KMS-11 (cell line): ENCODE data around the gene TMC7.

Experiments used
- H2AFZ ChIP-seq: fragments of 200-600 bp; sonication (generic); 2 replicates; pipeline ENCODE4 v1.6.1; 2016; ENCODE audit warnings: antibody characterized with exemption, mixed run types, low read depth
- H3K27ac ChIP-seq: fragments of 200-600 bp; sonication (generic); 2 replicates; pipeline ENCODE4 v1.6.1; 2016; ENCODE audit warnings: mild to moderate bottlenecking, mixed run types
- H3K27me3 ChIP-seq: fragments of 200-600 bp; sonication (generic); 2 replicates; pipeline ENCODE4 v1.6.1; 2017; ENCODE audit warnings: mild to moderate bottlenecking, low read depth, mixed run types, moderate library complexity; ENCODE audit not compliant: insufficient read depth
- H3K36me3 ChIP-seq: fragments of 200-600 bp; sonication (generic); 2 replicates; pipeline ENCODE4 v1.6.1; 2017; ENCODE audit warnings: mild to moderate bottlenecking, mixed run types; ENCODE audit not compliant: insufficient read depth
- H3K4me1 ChIP-seq: fragments of 200-600 bp; sonication (generic); 2 replicates; pipeline ENCODE4 v1.6.1; 2016; ENCODE audit warnings: mild to moderate bottlenecking, low read depth, mixed run types; ENCODE audit not compliant: poor library complexity, severe bottlenecking
- H3K4me2 ChIP-seq: fragments of 200-600 bp; sonication (generic); 2 replicates; pipeline ENCODE4 v1.7.0; 2016; ENCODE audit warnings: mild to moderate bottlenecking, mixed run types
- H3K4me3 ChIP-seq: fragments of 200-600 bp; sonication (generic); IDR thresholded peaks from 2 replicates; pipeline ENCODE4 v1.6.1; 2017; ENCODE audit warnings: low read depth, low read length, mixed read lengths; ENCODE audit not compliant: insufficient read depth
- H3K79me2 ChIP-seq: fragments of 200-600 bp; sonication (generic); 2 replicates; pipeline ENCODE4 v1.6.1; 2016; ENCODE audit warnings: low read depth, mixed run types; ENCODE audit not compliant: insufficient read depth
- H3K9ac ChIP-seq: fragments of 200-600 bp; sonication (generic); 2 replicates; pipeline ENCODE4 v1.6.1; 2016; ENCODE audit warnings: mild to moderate bottlenecking, mixed run types
- H4K20me1 ChIP-seq: fragments of 200-600 bp; sonication (generic); 2 replicates; pipeline ENCODE4 v1.6.1; 2016; ENCODE audit warnings: mild to moderate bottlenecking, mixed run types; ENCODE audit not compliant: insufficient read depth
- TF ChIP-seq, protein P1 (sequence below): fragments of 200-600 bp; sonication (generic); conservative IDR thresholded peaks from 2 replicates; pipeline ENCODE4 v1.6.1; 2017; ENCODE audit warnings: low read depth, mild to moderate bottlenecking, antibody characterized with exemption, low read length, moderate library complexity, mixed read lengths

The TMC7 gene

DNA sequence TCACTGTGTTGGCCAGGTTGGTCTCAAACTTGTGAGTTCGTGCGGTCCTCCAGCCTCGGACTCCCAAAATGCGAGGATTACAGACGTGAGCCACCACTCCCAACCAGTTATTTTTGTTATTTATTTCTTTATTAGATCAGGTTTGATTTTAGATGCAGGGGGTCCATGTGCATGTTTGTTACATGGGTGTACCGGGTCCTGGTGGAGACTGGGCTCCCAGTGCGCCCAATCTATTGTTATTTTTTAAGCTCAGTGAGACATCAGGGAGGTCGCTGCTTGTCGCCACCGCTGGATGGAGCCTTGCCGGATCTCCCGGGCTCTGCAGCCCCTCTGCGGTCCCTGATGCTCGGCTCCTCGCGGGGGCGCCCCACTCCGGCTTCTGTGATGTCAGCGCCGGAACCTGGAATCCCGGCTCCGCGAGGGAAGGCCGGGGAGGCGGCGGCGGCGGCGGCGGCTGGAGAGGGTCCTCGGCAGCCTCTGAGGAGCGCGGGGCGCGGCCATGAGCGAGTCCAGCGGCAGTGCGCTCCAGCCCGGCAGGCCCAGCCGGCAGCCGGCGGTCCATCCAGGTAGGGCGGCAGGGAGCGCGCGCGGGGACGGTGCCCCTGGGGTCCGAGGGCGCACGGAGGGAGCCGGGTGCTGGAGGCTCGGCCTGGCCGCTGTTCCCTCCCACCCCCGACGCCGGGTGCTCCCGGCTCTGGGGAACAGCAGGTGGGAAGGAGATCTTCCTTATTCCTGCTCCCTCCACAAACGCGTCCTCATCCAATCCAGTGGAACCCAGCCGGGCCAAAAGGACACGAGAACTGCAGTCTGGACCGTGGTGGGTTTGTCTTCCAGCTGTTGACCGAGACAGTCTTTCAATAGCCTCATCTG lies at the start of gene TMC7:
TSS of gene TMC7 (plus strand) at position 370 of the 870 bp plus-strand sequence. CDS start at position 500, 130 bp downstream.
- Histone ChIP-seq H3K4me2 (no peak within 1 kb of the TSS), H3K79me2 (no peaks in the 10 kb centered on the region), H3K27ac (no peak within 1 kb of the TSS), H3K36me3 (no peaks in the 10 kb centered on the region), H3K9ac (no peak within 1 kb of the TSS), H3K27me3 (no peaks in the 10 kb centered on the region), H2AFZ (peak within 1 kb of the TSS; percentile 30; the same call in 1 of the 2 replicates), H3K4me1 (no peaks in the 10 kb centered on the region), H3K4me3 (no peak within 1 kb of the TSS), H4K20me1 (no peaks in the 10 kb centered on the region)
- TF ChIP-seq, protein P1, sequence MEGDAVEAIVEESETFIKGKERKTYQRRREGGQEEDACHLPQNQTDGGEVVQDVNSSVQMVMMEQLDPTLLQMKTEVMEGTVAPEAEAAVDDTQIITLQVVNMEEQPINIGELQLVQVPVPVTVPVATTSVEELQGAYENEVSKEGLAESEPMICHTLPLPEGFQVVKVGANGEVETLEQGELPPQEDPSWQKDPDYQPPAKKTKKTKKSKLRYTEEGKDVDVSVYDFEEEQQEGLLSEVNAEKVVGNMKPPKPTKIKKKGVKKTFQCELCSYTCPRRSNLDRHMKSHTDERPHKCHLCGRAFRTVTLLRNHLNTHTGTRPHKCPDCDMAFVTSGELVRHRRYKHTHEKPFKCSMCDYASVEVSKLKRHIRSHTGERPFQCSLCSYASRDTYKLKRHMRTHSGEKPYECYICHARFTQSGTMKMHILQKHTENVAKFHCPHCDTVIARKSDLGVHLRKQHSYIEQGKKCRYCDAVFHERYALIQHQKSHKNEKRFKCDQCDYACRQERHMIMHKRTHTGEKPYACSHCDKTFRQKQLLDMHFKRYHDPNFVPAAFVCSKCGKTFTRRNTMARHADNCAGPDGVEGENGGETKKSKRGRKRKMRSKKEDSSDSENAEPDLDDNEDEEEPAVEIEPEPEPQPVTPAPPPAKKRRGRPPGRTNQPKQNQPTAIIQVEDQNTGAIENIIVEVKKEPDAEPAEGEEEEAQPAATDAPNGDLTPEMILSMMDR: no peak

DNA sequence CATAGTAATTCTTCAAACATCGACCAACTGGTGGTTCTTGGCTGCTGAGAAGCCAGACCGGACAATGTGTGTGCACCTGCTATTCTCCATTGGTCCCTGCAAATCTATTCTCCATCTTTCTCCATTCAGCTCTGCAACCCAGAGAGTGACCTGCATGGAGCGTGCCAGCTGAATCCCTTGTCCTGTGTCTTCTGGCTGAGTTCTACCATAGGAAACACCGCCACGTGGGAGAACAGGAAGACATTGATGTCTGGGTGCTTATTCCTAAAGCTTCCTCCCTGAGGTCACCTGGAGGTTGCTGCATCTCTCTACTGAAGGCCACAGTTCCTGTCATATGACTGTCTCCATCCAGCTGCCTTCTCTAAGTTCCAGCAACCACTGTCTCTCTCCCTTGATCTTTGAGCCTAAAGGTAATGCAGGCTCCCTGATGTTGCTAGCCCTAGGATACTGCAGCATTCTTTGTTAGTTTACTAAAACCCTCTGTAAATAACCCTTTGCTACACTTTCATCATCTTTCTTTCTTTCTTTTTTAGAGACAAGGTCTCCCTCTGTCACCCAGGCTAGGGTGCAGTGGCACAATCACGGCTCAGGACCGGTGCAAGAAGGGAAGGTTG lies 46.9 kb upstream of the TMC7 start:
- Histone ChIP-seq H3K4me2 (no peak overlapping the region), H3K79me2 (no peaks in the 10 kb centered on the region), H3K9ac (no peak overlapping the region), H3K27ac (no peak overlapping the region), H2AFZ (no peak overlapping the region), H4K20me1 (no peaks in the 10 kb centered on the region), H3K4me3 (no peak overlapping the region), H3K4me1 (no peaks in the 10 kb centered on the region), H3K27me3 (no peaks in the 10 kb centered on the region), H3K36me3 (no peaks in the 10 kb centered on the region)
- TF ChIP-seq, protein P1: no peak

DNA sequence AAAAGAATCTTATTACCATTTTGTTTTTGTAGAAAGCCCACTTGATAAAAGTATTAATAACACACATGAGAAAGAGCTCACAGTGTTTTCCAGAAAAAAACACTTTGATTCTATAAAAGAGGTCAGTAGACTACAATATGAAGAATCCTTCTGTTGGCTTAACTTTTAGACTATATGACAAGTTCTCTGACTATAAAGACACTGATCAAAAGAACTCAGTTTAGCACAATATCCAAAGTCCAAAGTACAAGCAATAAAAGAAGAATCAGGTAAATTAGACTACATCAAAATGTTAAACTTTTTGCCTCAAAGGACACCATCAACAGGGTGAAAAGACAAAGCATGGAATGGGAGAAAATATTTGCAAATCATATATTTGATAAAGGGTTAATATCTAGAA lies 46.3 kb upstream of the TMC7 start:
- Histone ChIP-seq H3K27ac (no peak overlapping the region), H3K4me3 (no peak overlapping the region), H3K27me3 (no peaks in the 10 kb centered on the region), H3K79me2 (no peaks in the 10 kb centered on the region), H3K4me2 (no peak overlapping the region), H2AFZ (no peak overlapping the region), H3K36me3 (no peaks in the 10 kb centered on the region), H3K4me1 (no peaks in the 10 kb centered on the region), H3K9ac (no peak overlapping the region), H4K20me1 (no peaks in the 10 kb centered on the region)
- TF ChIP-seq, protein P1: no peak

DNA sequence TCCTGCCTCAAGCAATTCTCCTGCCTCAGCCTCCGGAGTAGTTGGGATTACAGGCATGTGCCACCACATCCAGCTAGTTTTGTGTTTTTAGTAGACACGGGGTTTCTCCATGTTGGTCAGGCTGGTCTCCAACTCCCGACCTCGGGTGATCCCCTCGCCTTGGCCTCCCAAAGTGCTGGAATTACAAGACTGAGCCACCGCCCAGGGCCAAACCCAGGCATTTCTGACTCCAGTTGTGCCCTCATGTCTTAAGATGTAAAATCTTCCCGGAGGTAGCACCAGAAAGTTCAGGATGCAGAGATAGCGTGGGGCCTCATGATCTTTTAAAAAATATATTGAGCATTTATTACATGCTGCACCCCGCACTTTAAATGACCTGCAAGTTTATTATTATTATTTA lies 44.7 kb upstream of the TMC7 start:
- Histone ChIP-seq H3K9ac (no peak overlapping the region), H3K27ac (no peak overlapping the region), H3K4me1 (no peaks in the 10 kb centered on the region), H3K4me3 (no peak overlapping the region), H2AFZ (no peak overlapping the region), H3K4me2 (no peak overlapping the region), H4K20me1 (no peaks in the 10 kb centered on the region), H3K79me2 (no peaks in the 10 kb centered on the region), H3K27me3 (no peaks in the 10 kb centered on the region), H3K36me3 (no peaks in the 10 kb centered on the region)
- TF ChIP-seq, protein P1: no peak
